Mesenchymal stem cell (in vitro differentiated cells and primary cell): ENCODE results near the gene NUCB1.
"Not testable (repeated sequence)": the region's sequence is repeated elsewhere in the genome, so short reads cannot be mapped to it uniquely, and the experiment has no call there.

ENCODE experiments used
- DNase-seq: peaks from one replicate; pipeline ENCODE4 v3.0.0-alpha.2; 2013
- H2AFZ ChIP-seq: one replicate; pipeline ENCODE4 v1.6.1; 2013; ENCODE audit warnings: low read depth, mild to moderate bottlenecking, control low read depth, inconsistent platforms, low read length, moderate library complexity
- H2AK5ac ChIP-seq: 2 replicates; pipeline ENCODE4 v1.6.1; 2013; ENCODE audit warnings: low read length, moderate library complexity, mild to moderate bottlenecking, inconsistent platforms; ENCODE audit not compliant: severe bottlenecking
- H2BK120ac ChIP-seq: one replicate; pipeline ENCODE4 v1.6.1; 2013; ENCODE audit warnings: low read depth, mild to moderate bottlenecking, inconsistent platforms, low read length, moderate library complexity
- H2BK12ac ChIP-seq, 2 experiments: one replicate each; pipeline ENCODE4 v1.6.1; 2013; ENCODE audit warnings: inconsistent platforms in 2 of 2, low read length in 2 of 2, mild to moderate bottlenecking in 2 of 2, moderate library complexity in 2 of 2, control low read depth in 1 of 2
- H2BK15ac ChIP-seq: one replicate; pipeline ENCODE4 v1.6.1; 2013; ENCODE audit warnings: mild to moderate bottlenecking, low read depth, inconsistent platforms; ENCODE audit not compliant: poor library complexity, severe bottlenecking
- H2BK5ac ChIP-seq: 2 replicates; pipeline ENCODE4 v1.6.1; 2013; ENCODE audit warnings: low read depth, mild to moderate bottlenecking, low read length, control low read depth, inconsistent platforms; ENCODE audit not compliant: poor library complexity, severe bottlenecking
- H3K14ac ChIP-seq, 2 experiments: one replicate each; pipeline ENCODE4 v1.6.1; 2013; ENCODE audit warnings: inconsistent platforms in 2 of 2, low read length in 2 of 2, control low read depth in 1 of 2, mild to moderate bottlenecking in 1 of 2, moderate library complexity in 1 of 2
- H3K18ac ChIP-seq, 2 experiments: one replicate each; pipeline ENCODE4 v1.6.1; 2013; ENCODE audit warnings: inconsistent platforms in 2 of 2, low read length in 2 of 2, control low read depth in 1 of 2, low read depth in 1 of 2, mild to moderate bottlenecking in 1 of 2
- H3K23ac ChIP-seq, 2 experiments: one replicate each; pipeline ENCODE4 v1.6.1; 2013; ENCODE audit warnings: inconsistent platforms in 2 of 2, low read length in 2 of 2, mild to moderate bottlenecking in 2 of 2, moderate library complexity in 2 of 2, control low read depth in 1 of 2
- H3K27ac ChIP-seq: 2 replicates; pipeline ENCODE4 v1.5.1; 2013; ENCODE audit warnings: mild to moderate bottlenecking, moderate library complexity, low read length, control low read depth, inconsistent platforms; ENCODE audit not compliant: poor library complexity, severe bottlenecking
- H3K27me3 ChIP-seq, 2 experiments: 2 replicates each; pipeline versions ENCODE4 v1.6.1 to v1.7.0; 2013; ENCODE audit warnings: low read length in 2 of 2, mild to moderate bottlenecking in 2 of 2, moderate library complexity in 2 of 2, control low read depth in 1 of 2, inconsistent platforms in 1 of 2; ENCODE audit not compliant: control insufficient read depth in 1 of 2, insufficient read depth in 1 of 2
- H3K36me3 ChIP-seq, 2 experiments: 2 replicates each; pipeline versions ENCODE4 v1.6.1 to v1.7.0; 2013; ENCODE audit warnings: low read length in 2 of 2, control low read depth in 1 of 2, inconsistent platforms in 1 of 2, low read depth in 1 of 2, mild to moderate bottlenecking in 1 of 2; ENCODE audit not compliant: insufficient read depth in 2 of 2, control insufficient read depth in 1 of 2
- H3K4ac ChIP-seq, 2 experiments: one replicate each; pipeline ENCODE4 v1.6.1; 2013; ENCODE audit warnings: inconsistent platforms in 2 of 2, low read length in 2 of 2, mild to moderate bottlenecking in 2 of 2, moderate library complexity in 2 of 2, control low read depth in 1 of 2, low read depth in 1 of 2
- H3K4me1 ChIP-seq: 2 replicates; pipeline ENCODE4 v1.6.1; 2013; ENCODE audit warnings: low read depth, low read length, control low read depth; ENCODE audit not compliant: control insufficient read depth, insufficient read depth
- H3K4me2 ChIP-seq: 2 replicates; pipeline ENCODE4 v1.6.1; 2013; ENCODE audit warnings: low read length, mild to moderate bottlenecking, inconsistent platforms; ENCODE audit not compliant: poor library complexity, severe bottlenecking
- H3K4me3 ChIP-seq, 2 experiments: 2 replicates each; pipeline versions ENCODE4 v1.5.1 to v1.7.0; 2013; ENCODE audit warnings: low read length in 2 of 2, mild to moderate bottlenecking in 2 of 2, control low read depth in 1 of 2, low read depth in 1 of 2; ENCODE audit not compliant: insufficient read depth in 1 of 2
- H3K79me1 ChIP-seq: replicated peaks from 2 replicates; pipeline ENCODE4 v1.6.1; 2013; ENCODE audit warnings: mild to moderate bottlenecking, control low read depth, low read length, inconsistent platforms; ENCODE audit not compliant: poor library complexity, severe bottlenecking
- H3K9ac ChIP-seq: 2 replicates; pipeline ENCODE4 v1.7.0; 2013; ENCODE audit warnings: mild to moderate bottlenecking, low read length, moderate library complexity
- H3K9me3 ChIP-seq: 2 replicates; pipeline ENCODE4 v1.7.0; 2013; ENCODE audit warnings: mild to moderate bottlenecking, low read length; ENCODE audit not compliant: control insufficient read depth
- H4K8ac ChIP-seq: one replicate; pipeline ENCODE4 v1.6.1; 2013; ENCODE audit warnings: inconsistent platforms, mild to moderate bottlenecking, low read length, moderate library complexity
- H4K91ac ChIP-seq: one replicate; pipeline ENCODE4 v1.6.1; 2013; ENCODE audit warnings: mild to moderate bottlenecking, low read length, inconsistent platforms
- WGBS: methylation state at CpG from one replicate; pipeline ENCODE4 v1.1.7; 2013; ENCODE audit warnings: mixed read lengths; 5-methylcytosine and 5-hydroxymethylcytosine counted together

The NUCB1 gene

GRCh38 chr19:48899386-48899749 lies 744 bp upstream of the NUCB1 start:
- Histone ChIP-seq H4K8ac (peak overlapping the region; percentile 67), H3K4me3 (peak overlapping the region in 1 of 2 experiments; percentile 99), H3K27ac (peak overlapping the region; percentile 92), H3K4me1 (peaks cover 11% of the 10 kb centered on the region), H3K9ac (peak overlapping the region; percentile 96), H3K79me1 (peaks cover 19% of the 10 kb centered on the region), H3K36me3 (peaks cover 11 to 16% of the 10 kb centered on the region in 2 experiments)
- H3K27me3 ChIP-seq, H3K18ac ChIP-seq, DNase-seq, H2BK15ac ChIP-seq, H3K4me2 ChIP-seq, H2BK12ac ChIP-seq, H2AFZ ChIP-seq, H2BK120ac ChIP-seq, H3K14ac ChIP-seq, H2AK5ac ChIP-seq, H4K91ac ChIP-seq, H3K23ac ChIP-seq, H3K9me3 ChIP-seq, H2BK5ac ChIP-seq, H3K4ac ChIP-seq: not testable (repeated sequence)
- WGBS = 96% methylated on average over 8 of the region's 11 CpGs

DNA sequence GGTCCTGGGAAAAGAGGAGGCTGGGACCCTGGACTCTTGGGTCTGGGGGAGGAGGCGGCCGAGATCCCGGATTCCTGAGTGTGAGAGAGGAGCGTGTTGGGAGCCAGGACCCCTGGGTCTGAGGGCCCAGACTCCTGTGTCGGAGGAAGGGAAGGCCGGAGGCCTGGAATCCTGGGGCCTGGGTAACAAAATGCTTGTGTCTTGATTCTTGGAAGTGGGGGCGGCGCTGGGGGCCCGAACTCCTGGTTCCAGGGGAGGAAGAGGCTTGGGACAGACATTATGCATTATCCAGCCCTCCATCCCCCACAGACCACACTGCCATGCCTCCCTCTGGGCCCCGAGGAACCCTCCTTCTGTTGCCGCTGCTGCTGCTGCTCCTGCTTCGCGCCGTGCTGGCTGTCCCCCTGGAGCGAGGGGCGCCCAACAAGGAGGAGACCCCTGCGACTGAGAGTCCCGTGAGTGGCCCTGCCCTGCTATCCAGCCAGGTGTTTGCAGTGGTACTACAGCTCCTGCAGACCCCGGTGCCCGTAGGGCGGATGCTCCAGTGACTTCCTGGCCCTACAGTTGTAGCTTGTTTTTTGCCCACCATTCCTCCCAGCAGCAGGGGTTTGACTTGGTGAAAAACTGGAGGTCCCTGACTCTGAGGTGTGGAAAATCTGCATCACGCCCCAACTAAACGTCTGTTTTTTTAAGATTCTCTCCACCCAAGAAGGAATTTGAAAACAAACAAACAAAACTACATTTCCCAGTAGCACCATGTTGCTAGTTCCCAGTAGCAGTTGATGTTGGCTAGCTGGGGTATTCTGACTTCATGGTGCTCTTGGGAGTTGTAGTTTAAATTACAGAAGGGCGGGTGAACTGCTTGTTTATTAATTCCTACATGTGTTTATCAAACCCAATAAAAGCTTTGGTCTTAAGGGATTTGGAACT lies 630 bp downstream of the NUCB1 start:
- no peaks in the 10 kb centered on the region for H3K27me3 ChIP-seq
- peak overlapping the region; percentile 4 for H2AK5ac ChIP-seq
- H3K4me1 ChIP-seq = peaks cover 11% of the 10 kb centered on the region
- peak overlapping the region; percentile 57 for H2BK15ac ChIP-seq
- H3K27ac ChIP-seq = peak overlapping the region; percentile 25
- H3K4ac ChIP-seq = peak overlapping the region; percentile 66 to 89
- peak overlapping the region; percentile 80 for H4K91ac ChIP-seq
- peak overlapping the region; percentile 69 to 99 for H3K4me3 ChIP-seq
- H3K14ac ChIP-seq = peak overlapping the region in 1 of 2 experiments; percentile 82
- peak overlapping the region; percentile 91 for H4K8ac ChIP-seq
- peak overlapping the region; percentile 42 for H2BK120ac ChIP-seq
- no peak overlapping the region for H2BK5ac ChIP-seq
- DNase-seq = peak; percentile 32
- peak overlapping the region; percentile 90 for H3K4me2 ChIP-seq
- peak overlapping the region; percentile 96 for H3K9ac ChIP-seq
- WGBS = 31% methylated on average over 17 of the region's 24 CpGs
- H2BK12ac ChIP-seq = peak overlapping the region; percentile 32 to 59
- peak overlapping the region; percentile 73 to 76 for H3K18ac ChIP-seq
- H3K36me3 ChIP-seq = peaks cover 25 to 28% of the 10 kb centered on the region in 2 experiments
- H3K23ac ChIP-seq = peak overlapping the region in 1 of 2 experiments; percentile 49
- no peaks in the 10 kb centered on the region for H3K9me3 ChIP-seq
- H3K79me1 ChIP-seq = peaks cover 28% of the 10 kb centered on the region
- H2AFZ ChIP-seq = no peak overlapping the region

GRCh38 chr19:48902291-48902690 lies 2.2 kb downstream of the NUCB1 start:
- H3K4ac ChIP-seq, H2BK12ac ChIP-seq: not testable (repeated sequence)
- WGBS = 96% methylated on average over 7 of the region's 7 CpGs

DNA sequence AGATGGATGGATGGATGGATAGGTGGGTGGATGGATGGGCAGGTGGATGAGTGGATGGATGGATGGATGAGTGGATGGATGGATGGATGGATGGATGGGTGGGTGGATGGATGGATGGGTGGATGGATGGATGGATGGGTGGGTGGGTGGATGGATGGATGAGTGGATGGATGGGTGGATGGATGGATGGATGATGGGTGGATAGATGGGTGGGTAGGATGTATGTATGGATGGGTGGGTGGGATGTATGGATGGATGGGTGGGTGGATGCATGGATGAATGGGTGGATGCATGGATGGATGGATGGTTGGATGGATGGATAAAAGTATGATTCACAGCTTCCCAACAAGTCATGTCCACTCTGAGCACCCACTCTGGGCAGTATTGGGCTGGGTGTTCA lies 3.7 kb downstream of the NUCB1 start:
- H3K4me3 ChIP-seq, H3K9me3 ChIP-seq, H2AFZ ChIP-seq, H3K9ac ChIP-seq, H3K4ac ChIP-seq, H2BK15ac ChIP-seq, H3K18ac ChIP-seq, H3K23ac ChIP-seq, H3K4me1 ChIP-seq, H3K27me3 ChIP-seq, H2BK5ac ChIP-seq, DNase-seq, H4K91ac ChIP-seq, H3K14ac ChIP-seq, H2BK120ac ChIP-seq, H2BK12ac ChIP-seq, H3K27ac ChIP-seq, H2AK5ac ChIP-seq, H3K4me2 ChIP-seq, H4K8ac ChIP-seq: not testable (repeated sequence)
- H3K79me1 ChIP-seq = peaks cover 37% of the 10 kb centered on the region
- peaks cover 50 to 51% of the 10 kb centered on the region in 2 experiments for H3K36me3 ChIP-seq

More at GRCh38 chr19:48902291-48902690, 2.2 kb downstream of the NUCB1 start:
- H2AK5ac ChIP-seq, H3K18ac ChIP-seq, H3K23ac ChIP-seq, H3K4me3 ChIP-seq, H4K91ac ChIP-seq, H3K9ac ChIP-seq, H2BK15ac ChIP-seq, DNase-seq, H3K4me2 ChIP-seq, H3K27ac ChIP-seq, H2BK120ac ChIP-seq, H3K14ac ChIP-seq, H3K27me3 ChIP-seq, H3K9me3 ChIP-seq, H4K8ac ChIP-seq, H2BK5ac ChIP-seq, H3K4me1 ChIP-seq, H2AFZ ChIP-seq: not testable (repeated sequence)
- peaks cover 28% of the 10 kb centered on the region for H3K79me1 ChIP-seq
- H3K36me3 ChIP-seq = peaks cover 35 to 37% of the 10 kb centered on the region in 2 experiments
